Measurements from ENCODE around the gene BCKDHB. TPM values are rescaled to one million over a fixed set of nuclear protein-coding genes. Genes with fewer than 3 reads are reported as not detected.
"Not testable (repeated sequence)": the region's sequence is repeated elsewhere in the genome, so short reads cannot be mapped to it uniquely, and the experiment has no call there.

Gene BCKDHB
- total and polyA plus RNA-seq, 2 experiments from 2014 or later = 32.1 to 42.7 TPM

DNA sequence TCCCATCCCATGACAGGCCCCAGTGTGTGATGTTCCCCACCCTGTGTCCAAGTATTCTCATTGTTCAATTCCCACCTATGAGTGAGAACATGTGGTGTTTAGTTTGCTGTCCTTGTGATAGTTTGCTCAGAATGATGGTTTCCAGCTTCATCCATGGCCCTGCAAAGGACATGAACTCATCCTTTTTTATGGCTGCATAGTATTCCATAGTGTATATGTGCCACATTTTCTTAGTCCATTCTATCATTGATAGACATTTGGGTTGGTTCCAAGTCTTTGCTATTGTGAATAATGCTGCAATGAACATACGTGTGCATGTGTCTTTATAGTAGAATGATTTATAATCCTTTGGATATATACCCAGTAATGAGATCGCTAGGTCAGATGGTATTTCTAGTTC is 132.3 kb downstream of the BCKDHB start:
- Mint-ChIP-seq H3K36me3 (ENCODE audit: low read depth) (peaks cover 27% of the 10 kb centered on the region), H3K9me3 (peaks cover 14% of the 10 kb centered on the region; the same call in 2 of the 3 replicates)
- H3F3A ChIP-seq (replicated peaks; ENCODE audit: low read depth); H3K4me2 ChIP-seq; H2AFZ ChIP-seq; H3K27me3 Mint-ChIP-seq (ENCODE audit: insufficient read depth, low read depth, poor library complexity); H3K9me2 ChIP-seq (ENCODE audit: insufficient read depth); H3K4me3 ChIP-seq; H3K27ac Mint-ChIP-seq; H3K79me2 ChIP-seq (replicated peaks; ENCODE audit: insufficient read depth); ATAC-seq; H3K4me3 Mint-ChIP-seq; H3K27ac ChIP-seq (ENCODE audit: low read depth); H3K4me1 ChIP-seq (ENCODE audit: insufficient read depth); H3K36me3 ChIP-seq (ENCODE audit: insufficient read depth); H4K20me1 ChIP-seq (replicated peaks; ENCODE audit: insufficient read depth); H3K27me3 ChIP-seq (ENCODE audit: insufficient read depth); DNase-seq (ENCODE audit: low spot score); H3K4me1 Mint-ChIP-seq: not testable (repeated sequence)

- H3K4me2 ChIP-seq = no peak overlapping the region
- no peaks in the 10 kb centered on the region for H4K20me1 ChIP-seq (replicated peaks; ENCODE audit: insufficient read depth)
- 0 out of 2 replicates have a peak, but pooled peaks cover 4% of the 10 kb centered on the region for H3K4me1 ChIP-seq (ENCODE audit: insufficient read depth)
- Mint-ChIP-seq H3K36me3 (ENCODE audit: low read depth) (peaks cover 9% of the 10 kb centered on the region; the same call in 2 of the 3 replicates), H3K27ac (no peak overlapping the region), H3K4me1 (peaks cover 4% of the 10 kb centered on the region; the same call in 2 of the 3 replicates), H3K27me3 (ENCODE audit: insufficient read depth, low read depth, poor library complexity) (peaks cover 2% of the 10 kb centered on the region), H3K4me3 (no peak overlapping the region), H3K9me3 (0 out of 3 replicates have a peak, but pooled peaks cover 2% of the 10 kb centered on the region)
- H3K36me3 ChIP-seq (ENCODE audit: insufficient read depth) = no peaks in the 10 kb centered on the region
- no peaks in the 10 kb centered on the region for H3K9me2 ChIP-seq (ENCODE audit: insufficient read depth)
- DNase-seq (ENCODE audit: low spot score) (no peak), ATAC-seq (no peak)
- no peak overlapping the region for H2AFZ ChIP-seq
- no peak overlapping the region for H3K4me3 ChIP-seq
- H3K27ac ChIP-seq (ENCODE audit: low read depth) = no peak overlapping the region
- no peaks in the 10 kb centered on the region for H3K27me3 ChIP-seq (ENCODE audit: insufficient read depth)
- no peaks in the 10 kb centered on the region for H3F3A ChIP-seq (replicated peaks; ENCODE audit: low read depth)
- H3K79me2 ChIP-seq (replicated peaks; ENCODE audit: insufficient read depth) = no peaks in the 10 kb centered on the region
- TF ChIP-seq JUNB (IDR thresholded peaks at IDR 0.05; ENCODE audit: unreplicated experiment) (no peak), EZH2 (IDR thresholded peaks at IDR 0.05; ENCODE audit: low read depth, unreplicated experiment) (no peak), NANOG (IDR thresholded peaks at IDR 0.05; ENCODE audit: borderline replicate concordance) (no peak), CTCF (conservative IDR thresholded peaks at IDR 0.05; ENCODE audit: low read depth in 2 of 2) (no peak), ETS1 (IDR thresholded peaks at IDR 0.05) (no peak), CREB1 (CRISPR knock-in tag; IDR thresholded peaks at IDR 0.05; ENCODE audit: low read depth) (no peak), POLR2AphosphoS5 (IDR thresholded peaks at IDR 0.05; ENCODE audit: low read depth) (no peak), ZNF114 (CRISPR knock-in tag; IDR thresholded peaks at IDR 0.05) (no peak), ZNF331 (CRISPR knock-in tag; IDR thresholded peaks at IDR 0.05; ENCODE audit: low read depth) (no peak)
- TF ChIP-seq, protein P1, sequence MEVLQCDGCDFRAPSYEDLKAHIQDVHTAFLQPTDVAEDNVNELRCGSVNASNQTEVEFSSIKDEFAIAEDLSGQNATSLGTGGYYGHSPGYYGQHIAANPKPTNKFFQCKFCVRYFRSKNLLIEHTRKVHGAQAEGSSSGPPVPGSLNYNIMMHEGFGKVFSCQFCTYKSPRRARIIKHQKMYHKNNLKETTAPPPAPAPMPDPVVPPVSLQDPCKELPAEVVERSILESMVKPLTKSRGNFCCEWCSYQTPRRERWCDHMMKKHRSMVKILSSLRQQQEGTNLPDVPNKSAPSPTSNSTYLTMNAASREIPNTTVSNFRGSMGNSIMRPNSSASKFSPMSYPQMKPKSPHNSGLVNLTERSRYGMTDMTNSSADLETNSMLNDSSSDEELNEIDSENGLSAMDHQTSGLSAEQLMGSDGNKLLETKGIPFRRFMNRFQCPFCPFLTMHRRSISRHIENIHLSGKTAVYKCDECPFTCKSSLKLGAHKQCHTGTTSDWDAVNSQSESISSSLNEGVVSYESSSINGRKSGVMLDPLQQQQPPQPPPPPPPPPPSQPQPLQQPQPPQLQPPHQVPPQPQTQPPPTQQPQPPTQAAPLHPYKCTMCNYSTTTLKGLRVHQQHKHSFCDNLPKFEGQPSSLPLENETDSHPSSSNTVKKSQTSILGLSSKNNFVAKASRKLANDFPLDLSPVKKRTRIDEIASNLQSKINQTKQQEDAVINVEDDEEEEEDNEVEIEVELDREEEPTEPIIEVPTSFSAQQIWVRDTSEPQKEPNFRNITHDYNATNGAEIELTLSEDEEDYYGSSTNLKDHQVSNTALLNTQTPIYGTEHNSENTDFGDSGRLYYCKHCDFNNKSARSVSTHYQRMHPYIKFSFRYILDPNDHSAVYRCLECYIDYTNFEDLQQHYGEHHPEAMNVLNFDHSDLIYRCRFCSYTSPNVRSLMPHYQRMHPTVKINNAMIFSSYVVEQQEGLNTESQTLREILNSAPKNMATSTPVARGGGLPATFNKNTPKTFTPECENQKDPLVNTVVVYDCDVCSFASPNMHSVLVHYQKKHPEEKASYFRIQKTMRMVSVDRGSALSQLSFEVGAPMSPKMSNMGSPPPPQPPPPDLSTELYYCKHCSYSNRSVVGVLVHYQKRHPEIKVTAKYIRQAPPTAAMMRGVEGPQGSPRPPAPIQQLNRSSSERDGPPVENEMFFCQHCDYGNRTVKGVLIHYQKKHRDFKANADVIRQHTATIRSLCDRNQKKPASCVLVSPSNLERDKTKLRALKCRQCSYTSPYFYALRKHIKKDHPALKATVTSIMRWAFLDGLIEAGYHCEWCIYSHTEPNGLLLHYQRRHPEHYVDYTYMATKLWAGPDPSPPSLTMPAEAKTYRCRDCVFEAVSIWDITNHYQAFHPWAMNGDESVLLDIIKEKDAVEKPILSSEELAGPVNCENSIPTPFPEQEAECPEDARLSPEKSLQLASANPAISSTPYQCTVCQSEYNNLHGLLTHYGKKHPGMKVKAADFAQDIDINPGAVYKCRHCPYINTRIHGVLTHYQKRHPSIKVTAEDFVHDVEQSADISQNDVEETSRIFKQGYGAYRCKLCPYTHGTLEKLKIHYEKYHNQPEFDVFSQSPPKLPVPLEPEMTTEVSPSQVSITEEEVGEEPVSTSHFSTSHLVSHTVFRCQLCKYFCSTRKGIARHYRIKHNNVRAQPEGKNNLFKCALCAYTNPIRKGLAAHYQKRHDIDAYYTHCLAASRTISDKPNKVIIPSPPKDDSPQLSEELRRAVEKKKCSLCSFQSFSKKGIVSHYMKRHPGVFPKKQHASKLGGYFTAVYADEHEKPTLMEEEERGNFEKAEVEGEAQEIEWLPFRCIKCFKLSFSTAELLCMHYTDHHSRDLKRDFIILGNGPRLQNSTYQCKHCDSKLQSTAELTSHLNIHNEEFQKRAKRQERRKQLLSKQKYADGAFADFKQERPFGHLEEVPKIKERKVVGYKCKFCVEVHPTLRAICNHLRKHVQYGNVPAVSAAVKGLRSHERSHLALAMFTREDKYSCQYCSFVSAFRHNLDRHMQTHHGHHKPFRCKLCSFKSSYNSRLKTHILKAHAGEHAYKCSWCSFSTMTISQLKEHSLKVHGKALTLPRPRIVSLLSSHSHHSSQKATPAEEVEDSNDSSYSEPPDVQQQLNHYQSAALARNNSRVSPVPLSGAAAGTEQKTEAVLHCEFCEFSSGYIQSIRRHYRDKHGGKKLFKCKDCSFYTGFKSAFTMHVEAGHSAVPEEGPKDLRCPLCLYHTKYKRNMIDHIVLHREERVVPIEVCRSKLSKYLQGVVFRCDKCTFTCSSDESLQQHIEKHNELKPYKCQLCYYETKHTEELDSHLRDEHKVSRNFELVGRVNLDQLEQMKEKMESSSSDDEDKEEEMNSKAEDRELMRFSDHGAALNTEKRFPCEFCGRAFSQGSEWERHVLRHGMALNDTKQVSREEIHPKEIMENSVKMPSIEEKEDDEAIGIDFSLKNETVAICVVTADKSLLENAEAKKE (CRISPR knock-in tag; IDR thresholded peaks at IDR 0.05) = no peak
Measured at GRCh38 chr6:80245043-80245442, 138.6 kb downstream of the BCKDHB start.
